ENCODE results near the gene TTC7B.

GRCh38 chr14:90721619-90722305 is 94.5 kb downstream of the TTC7B start:
- TF ChIP-seq MYC (IDR thresholded peaks at IDR 0.05; ENCODE audit: low read depth, low read length) (no peak), POLR2A (IDR thresholded peaks at IDR 0.05; ENCODE audit: low read depth, low read length) (no peak), CTCF (IDR thresholded peaks at IDR 0.05; ENCODE audit: extremely low read depth in 1 of 2, insufficient read depth in 1 of 2, low read depth in 1 of 2, low read length in 2 of 2) (no peak), POLR2AphosphoS5 (IDR thresholded peaks at IDR 0.05; ENCODE audit: insufficient read depth, low read depth, low read length) (no peak), JUN (IDR thresholded peaks at IDR 0.05; ENCODE audit: borderline replicate concordance, insufficient read depth, insufficient read length, low read depth) (no peak), FOS (IDR thresholded peaks at IDR 0.05; ENCODE audit: borderline replicate concordance, insufficient read depth, low read length) (no peak)

Measured in endothelial cell of umbilical vein (primary cell).